ENCODE results near the gene SIK3.
"Not testable (repeated sequence)": the region's sequence is repeated elsewhere in the genome, so short reads cannot be mapped to it uniquely, and the experiment has no call there.

SIK3 gene

GRCh38 chr11:117042689-117043088 is 55.5 kb downstream of the SIK3 start:
- no peak overlapping the region for H3K4me3 ChIP-seq (ENCODE audit: low read depth, low read length)
- DNase-seq (ENCODE audit: low read depth), result no peak
- no peak for TF ChIP-seq CTCF (IDR thresholded peaks at IDR 0.05; ENCODE audit: low read depth, low read length, missing control alignments)

DNA sequence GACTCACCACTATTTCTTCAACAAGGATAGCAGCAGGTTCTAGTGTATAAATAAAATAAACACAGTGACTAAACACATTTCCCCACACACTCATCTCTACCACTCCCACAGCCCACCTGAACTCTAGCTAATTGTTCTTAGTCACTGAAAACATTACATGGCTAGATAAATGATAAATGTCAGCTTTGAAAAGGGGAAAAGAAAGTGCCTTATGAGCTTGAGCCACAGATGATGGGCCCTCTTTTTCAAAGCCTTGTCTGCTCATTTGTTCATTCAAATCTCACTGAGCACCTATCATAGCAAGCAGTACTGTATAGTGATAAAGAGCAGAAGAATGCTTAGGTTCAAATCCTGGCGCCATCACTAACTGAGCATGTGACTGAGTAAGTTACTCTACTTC is 58.3 kb downstream of the SIK3 start:
- no peak for TF ChIP-seq CTCF (IDR thresholded peaks at IDR 0.05; ENCODE audit: low read depth, low read length, missing control alignments)
- DNase-seq (ENCODE audit: low read depth), result no peak
- no peak overlapping the region for H3K4me3 ChIP-seq (ENCODE audit: low read depth, low read length)

DNA sequence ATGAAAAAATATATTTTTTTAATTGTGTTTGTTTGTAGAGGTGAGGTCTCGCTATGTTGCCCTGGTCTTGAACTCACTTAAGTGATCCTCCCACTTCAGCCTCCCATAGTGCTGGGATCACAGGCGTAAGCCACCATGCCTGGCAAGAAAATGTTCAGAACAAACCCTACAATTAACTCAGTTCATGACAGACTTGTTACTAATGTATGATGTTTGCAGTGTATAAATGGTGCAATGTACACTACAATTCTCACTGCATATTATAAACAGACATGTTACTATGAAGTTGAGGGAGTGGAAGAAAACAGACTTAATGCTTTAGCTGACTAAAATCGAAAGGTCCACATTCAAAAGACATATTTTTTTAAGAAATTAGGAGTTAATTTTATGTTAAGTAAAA is 59.0 kb downstream of the SIK3 start:
- no peak overlapping the region for H3K4me3 ChIP-seq (ENCODE audit: low read depth, low read length)
- TF ChIP-seq CTCF (IDR thresholded peaks at IDR 0.05; ENCODE audit: low read depth, low read length, missing control alignments), result no peak
- DNase-seq (ENCODE audit: low read depth), result no peak

DNA sequence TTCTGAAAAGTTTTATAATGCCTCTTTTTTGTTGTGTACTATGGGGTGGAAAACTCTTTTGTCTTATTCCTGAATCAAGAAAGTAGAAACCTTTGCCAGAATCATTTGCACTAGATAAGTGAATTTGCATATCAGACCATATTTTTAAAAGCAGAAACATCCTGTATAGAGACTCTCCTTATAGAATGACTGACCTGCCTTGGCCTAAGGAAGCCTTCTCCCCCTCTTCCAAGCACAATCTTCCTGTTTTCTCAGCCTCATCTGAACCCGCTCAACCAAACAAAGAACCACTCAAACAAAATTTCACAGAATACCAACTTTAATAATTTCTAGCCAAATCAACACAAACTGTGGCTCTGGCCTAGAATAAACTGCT is 60.3 kb downstream of the SIK3 start:
- no peak overlapping the region for H3K4me3 ChIP-seq (ENCODE audit: low read depth, low read length)
- TF ChIP-seq CTCF (IDR thresholded peaks at IDR 0.05; ENCODE audit: low read depth, low read length, missing control alignments), result no peak
- no peak for DNase-seq (ENCODE audit: low read depth)

DNA sequence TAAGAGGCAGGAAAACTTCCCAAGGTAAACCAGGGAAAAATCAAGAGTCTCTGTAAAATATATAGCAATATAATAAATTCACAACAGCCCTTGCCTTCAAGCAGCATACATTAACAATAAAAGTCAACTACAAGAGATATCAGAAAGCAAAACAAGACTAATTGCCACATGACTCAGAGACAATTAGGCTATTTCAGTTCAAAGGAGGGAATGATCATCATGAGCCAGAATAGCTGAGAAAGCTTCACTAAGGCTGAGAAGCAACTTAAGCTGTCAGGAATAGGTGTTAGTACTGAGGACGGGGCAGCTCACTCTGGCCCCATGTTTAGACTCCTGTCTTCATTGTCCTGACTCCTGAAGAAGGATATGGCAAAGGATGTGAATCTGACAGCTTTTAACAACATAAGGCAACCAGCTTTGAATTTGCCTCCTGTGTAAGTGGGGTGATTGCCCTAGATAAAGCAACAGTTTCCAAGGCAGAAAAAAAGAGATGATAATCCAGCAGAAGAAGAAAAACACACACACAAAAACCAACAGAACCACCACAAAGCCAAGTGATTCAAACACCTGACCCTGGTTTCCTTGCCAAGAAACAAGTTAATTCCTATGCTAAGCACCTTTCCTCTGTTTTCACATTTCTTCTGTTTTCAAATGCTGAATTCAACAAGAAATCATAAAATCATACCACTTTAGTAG is 60.8 kb downstream of the SIK3 start:
- H3K4me3 ChIP-seq (ENCODE audit: low read depth, low read length), result no peak overlapping the region
- no peak for DNase-seq (ENCODE audit: low read depth)
- TF ChIP-seq CTCF (IDR thresholded peaks at IDR 0.05; ENCODE audit: low read depth, low read length, missing control alignments), result no peak

DNA sequence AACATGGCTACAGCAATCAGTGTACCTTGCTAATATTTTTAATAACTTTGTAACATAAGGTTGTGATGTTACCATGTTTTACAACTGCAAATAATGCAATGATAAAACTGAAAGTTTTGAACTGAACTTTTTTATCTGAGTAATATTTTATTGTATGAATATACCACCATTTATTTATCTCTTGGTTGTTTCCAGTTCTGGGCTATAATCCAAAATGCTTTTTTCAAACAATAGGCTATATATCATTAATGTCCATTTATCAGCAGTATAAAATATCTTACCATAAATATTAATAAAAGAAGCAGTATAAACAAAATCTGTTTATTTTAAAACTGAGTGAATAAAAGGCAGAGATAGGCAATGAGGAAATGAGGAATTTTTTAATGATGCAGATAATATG is 63.3 kb downstream of the SIK3 start:
- no peak for DNase-seq (ENCODE audit: low read depth)
- H3K4me3 ChIP-seq (ENCODE audit: low read depth, low read length), result no peak overlapping the region
- TF ChIP-seq CTCF (IDR thresholded peaks at IDR 0.05; ENCODE audit: low read depth, low read length, missing control alignments), result no peak

- no peak for DNase-seq (ENCODE audit: low read depth)
- no peak overlapping the region for H3K4me3 ChIP-seq (ENCODE audit: low read depth, low read length)
These were observed 71.5 kb downstream of the SIK3 start for GRCh38 chr11:117026593-117027330.

DNA sequence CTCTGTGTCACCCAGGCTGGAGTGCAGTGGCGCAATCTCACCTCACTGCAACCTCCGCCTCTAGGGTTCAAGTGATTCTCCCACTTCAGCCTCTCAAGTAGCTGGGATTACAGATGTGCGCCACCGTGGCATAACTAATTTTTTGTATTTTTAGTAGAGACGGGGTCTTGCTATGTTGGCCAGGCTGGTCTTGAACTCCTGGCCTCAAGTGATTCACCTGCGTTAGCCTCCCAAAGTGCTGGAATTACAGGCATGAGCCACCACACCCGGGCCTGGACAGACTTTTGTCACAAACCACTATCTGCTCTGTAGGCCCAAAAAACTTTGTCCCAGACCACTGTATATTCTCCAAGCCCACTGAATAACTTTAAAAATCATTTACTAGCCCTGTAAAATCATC is 74.5 kb downstream of the SIK3 start:
- H3K4me3 ChIP-seq (ENCODE audit: low read depth, low read length); DNase-seq (ENCODE audit: low read depth): not testable (repeated sequence)

More at GRCh38 chr11:117026593-117027330, 71.5 kb downstream of the SIK3 start:
- TF ChIP-seq CTCF (IDR thresholded peaks at IDR 0.05; ENCODE audit: low read depth, low read length, missing control alignments), result no peak
